Epithelial cell of prostate (primary cell): ENCODE data around the gene TAGLN2.

ENCODE experiments used
- DNase-seq: peaks from one replicate; pipeline ENCODE4 v3.0.0-alpha.2; 2011; ENCODE audit warnings: low read depth, low spot score
- H3K27ac ChIP-seq: fragments of 450-650 bp; 2 replicates; pipeline ENCODE4 v1.5.1; 2017; ENCODE audit warnings: mild to moderate bottlenecking

TAGLN2 gene

DNA sequence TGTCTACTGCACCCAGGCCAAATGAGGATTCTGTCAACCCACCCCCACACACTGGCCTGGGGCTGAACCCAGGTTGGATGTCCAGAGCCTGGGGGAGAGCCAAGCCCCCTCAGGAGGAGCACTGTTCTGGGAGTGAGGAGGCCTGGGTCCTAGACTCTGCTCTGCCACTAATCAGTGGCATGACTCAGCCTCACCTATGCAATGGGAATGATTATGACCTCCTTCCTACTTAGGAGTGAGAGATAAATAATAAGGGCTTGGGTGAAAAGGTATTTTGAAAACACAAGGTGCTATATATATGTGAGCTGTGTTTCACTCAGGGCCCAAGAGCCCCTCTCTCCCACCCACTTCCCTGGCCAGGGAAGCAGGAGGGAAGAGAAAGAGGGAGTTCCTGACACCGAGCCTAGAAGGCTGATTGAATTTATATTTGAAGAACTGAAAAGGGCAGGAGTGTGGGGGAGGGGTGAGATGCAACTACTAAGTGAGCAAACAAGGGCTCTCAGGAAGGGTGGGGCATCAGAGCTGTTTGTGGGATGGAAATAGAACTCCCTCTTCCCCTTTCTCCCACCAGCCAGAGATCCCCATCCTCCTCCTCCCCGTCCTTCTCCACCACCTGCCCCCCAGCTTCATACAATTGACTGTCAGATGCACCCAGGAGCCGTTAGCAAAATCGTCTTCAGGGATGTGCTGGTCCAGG lies 11.9 kb upstream of the TAGLN2 start:
- peak overlapping the region; percentile 48 for H3K27ac ChIP-seq
- DNase-seq, result no peak

DNA sequence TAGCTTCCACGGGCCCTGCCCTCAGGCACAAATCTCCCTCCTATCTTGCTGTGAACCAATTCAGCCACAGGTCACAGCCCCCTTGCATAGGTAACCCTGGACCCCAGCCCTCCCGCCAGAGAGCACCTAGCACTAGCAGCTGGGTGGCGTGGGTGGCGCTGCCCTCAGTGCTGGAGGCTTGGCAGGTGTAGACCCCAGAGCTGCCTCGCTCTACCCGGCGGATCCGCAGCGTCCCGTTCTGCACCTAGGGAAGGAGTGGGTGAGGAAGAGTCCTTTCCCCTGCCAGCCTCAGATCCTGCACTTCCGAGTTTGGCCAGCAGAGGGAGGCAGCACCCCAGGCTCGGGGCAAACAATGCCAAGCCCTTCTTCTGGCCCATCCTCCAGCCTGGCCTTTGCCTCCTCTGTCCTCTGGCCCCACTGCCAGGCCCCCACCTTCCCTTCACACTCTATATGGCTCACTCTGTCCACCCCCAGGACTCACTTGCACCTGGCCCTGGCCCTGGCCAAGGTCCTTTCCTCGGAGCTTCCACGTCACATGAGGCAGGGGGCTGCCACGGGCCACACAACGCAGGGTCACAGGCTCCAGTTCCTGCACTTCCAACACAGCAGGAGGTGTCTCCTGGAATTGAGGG lies 11.1 kb upstream of the TAGLN2 start:
- peak overlapping the region; percentile 48 for H3K27ac ChIP-seq
- DNase-seq, result no peak

DNA sequence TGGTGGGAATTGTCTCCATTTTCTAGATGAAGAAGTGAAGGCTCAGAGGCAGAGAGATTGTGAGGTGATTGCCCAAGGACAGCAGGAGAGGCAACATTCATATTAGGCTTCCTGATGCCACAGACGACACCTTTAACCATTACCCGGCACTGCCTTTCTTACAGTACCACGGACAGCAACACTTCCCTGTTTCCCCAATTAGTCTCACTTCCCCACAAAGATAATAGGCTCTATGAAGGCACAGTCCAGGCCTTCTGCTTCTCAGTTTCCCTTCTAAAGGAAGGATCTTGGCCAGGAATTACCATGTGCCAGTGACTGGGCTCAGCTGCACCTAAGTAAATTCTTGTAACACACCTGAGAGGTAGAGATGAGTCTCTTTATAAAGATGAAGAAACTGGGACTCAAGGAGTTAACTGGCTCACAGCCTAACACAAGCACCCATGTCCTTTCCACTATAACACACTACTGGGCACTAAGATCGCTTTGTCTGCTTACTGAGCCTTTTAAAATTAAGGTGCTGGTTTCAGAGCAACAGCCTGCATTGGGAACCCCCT lies 10.5 kb upstream of the TAGLN2 start:
- no peak for DNase-seq
- no peak overlapping the region for H3K27ac ChIP-seq

DNA sequence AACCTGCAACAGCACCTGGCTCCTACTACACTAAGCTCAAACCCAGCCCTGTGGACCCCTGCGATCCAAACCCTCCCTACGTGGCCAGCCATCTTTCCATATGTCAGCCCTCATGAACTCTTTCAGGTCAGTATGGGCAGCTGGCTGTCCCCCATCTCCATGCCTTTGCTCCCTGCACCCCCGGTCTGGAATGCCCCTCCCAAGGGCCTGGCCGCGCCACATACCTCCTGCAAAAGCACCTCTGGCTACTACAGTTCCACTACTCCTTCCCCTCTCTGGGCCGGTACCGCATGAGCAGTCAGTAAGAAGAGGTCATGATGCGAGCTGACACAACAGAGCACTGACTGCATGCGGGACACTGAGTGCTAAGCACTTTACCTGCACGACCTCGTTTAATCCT lies 10.0 kb upstream of the TAGLN2 start:
- DNase-seq, result no peak

DNA sequence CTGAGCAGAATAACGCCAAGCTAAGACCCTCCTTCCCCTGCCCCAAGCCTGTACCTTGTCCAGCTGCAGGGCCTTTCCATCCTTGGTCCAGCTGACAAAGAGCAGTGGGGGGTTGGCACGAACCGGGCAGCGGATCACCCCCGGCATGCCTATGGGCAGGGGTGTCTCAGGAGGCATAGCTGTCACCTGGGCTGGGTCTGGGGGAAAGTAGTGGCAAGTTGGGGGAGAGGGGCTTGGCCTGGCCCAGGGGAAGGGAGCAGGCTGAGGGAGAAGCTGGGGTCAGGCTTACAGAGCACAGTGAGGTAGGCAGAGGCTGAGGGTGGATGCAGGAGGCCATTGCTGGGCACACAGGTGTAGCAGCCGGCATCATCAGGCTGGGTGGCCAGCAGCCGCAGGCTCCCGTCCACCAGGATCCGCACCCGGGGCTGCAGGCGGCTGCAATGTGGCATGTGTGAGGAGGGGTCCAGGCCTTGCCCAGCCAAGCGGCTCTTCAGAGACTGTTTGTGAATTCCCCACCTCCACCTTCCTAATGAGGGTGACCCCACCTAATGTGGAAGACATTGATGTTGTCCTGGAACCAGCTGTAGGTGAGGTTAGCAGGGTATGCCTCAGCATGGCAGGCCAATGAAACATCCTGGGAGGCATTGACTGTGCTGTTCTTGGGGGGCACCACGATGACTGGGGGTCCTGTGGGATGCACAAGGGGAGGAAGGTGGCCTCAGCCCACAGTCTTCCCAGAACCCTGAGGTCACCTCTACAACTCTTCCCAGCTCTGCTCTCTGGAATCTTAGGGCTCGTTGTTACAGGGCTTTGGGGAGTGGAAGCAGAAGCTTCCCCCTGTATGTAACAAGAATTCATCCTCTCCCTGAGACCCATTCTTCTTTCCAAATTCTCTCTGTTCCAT lies 9.1 kb upstream of the TAGLN2 start:
- H3K27ac ChIP-seq, result no peak overlapping the region
- no peak for DNase-seq

More for the DNA sequence above, 10.0 kb upstream of the TAGLN2 start:
- no peak overlapping the region for H3K27ac ChIP-seq

DNA sequence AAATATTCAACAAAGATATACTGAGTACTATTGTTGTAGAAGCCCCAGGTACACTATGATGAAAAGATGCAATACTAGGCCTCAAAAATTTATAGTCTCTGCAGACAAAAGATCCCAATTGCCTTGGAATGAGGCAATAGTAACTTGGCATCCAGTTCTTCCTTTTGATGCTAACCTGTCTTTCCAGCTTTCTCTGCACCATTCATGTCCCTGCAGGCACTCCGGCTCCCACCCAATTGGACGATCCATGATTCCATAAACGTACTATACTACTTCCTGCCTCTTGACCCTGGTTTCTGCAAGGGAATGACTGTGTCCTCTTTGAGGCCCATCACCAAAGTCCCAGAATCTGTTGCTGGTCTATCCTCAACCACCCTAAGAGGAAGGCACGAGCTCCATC lies 8.0 kb upstream of the TAGLN2 start:
- DNase-seq, result no peak
- peak overlapping the region; percentile 48 for H3K27ac ChIP-seq

DNA sequence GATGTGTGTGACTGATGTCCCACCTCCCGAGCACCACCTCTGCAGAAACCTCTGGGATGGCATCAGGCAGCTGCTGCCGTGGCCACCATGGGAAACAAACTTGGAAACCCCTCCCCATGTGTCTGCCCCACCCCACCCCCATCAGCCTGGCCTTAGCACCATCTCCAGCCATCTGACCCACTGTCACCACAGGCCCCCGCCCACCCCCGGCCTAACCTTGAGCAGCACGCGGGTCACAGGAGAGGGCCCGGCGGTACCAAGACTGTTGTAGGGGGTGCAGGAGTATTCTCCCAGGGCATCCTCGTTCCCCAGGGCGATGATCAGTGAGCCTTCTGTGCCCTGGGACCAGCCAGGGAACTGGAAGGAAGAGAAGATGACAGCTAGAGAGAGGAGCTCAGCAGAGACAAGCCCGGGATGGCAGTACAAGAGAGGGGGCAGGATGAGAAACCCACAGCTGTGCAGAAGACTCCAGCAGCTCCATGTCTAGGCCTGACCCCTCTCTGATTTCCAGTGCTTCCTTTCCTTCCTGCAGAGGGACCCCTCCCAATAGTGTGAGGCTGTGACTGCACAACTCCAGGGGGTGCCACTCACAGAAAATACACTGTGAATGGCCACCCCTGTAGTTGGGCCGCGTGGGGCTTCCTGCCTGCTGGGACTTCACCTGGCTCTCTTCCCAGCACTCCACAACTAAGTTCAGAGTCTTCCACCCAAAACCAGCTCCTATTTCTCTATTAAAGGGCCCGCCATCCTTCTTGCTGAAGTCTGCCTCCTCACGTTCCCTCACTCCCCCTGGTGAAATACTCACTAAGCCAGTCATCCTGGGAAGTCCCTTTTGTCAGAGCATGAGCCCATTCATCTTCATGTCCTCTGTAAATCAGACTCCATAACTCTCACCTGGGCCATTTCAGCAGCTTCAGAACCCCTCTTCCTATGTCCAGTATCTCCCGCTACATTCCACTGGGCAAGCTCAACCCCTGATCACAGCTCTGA lies 7.3 kb upstream of the TAGLN2 start:
- DNase-seq, result no peak
- peak overlapping the region; percentile 48 for H3K27ac ChIP-seq

DNA sequence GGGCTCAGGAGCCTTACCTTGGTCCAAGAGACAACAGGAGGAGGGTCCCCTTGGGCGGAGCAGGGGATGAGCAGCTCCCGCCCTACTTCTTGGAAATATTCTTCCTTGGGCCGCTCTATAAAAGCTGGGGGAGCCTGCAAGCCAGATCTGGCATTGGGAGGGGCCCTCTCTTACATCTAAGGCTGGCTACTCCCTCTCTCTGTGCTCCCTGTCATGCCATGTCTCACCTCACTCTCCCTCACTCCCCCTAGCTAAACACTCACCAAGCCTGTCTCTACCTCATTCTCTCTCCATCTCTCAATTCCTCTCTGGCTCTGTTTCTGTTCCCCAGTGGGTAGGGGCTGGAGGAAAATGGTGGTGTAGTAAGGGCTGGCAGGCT lies 6.5 kb upstream of the TAGLN2 start:
- no peak for DNase-seq
- H3K27ac ChIP-seq, result no peak overlapping the region

DNA sequence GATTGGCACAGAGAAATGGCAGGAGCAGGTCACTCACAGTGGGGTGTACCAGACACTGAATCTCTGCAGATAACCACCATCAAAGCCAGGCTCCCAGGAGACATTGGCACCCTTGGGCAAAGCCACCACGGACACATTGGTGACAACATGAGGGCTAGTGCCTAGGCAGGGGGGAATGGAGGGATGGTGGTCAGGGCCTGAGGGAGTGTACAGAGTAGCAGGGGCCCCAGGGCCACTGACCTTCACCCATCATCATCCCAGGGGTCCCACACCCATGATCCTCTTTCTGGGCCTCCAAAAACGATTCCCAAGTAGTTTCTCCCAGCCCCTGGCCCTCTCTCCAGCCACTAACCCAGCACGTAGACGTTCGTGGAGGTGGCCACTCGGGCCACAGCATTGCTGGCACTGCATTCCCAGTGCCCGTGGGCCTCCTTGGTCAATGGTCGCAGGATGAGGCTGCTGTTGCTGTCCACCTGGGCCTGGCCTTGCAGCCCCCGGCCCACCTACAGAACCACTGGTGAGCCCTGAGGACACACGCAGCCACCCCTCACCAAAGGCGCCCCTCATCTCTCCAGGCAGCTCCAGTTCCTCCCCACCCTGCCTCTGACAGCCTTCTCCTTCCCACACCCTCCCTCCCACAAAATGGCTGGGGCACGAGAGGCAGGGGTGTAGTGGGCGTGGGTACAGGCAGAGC lies 5.9 kb upstream of the TAGLN2 start:
- H3K27ac ChIP-seq, result no peak overlapping the region
- DNase-seq, result no peak

DNA sequence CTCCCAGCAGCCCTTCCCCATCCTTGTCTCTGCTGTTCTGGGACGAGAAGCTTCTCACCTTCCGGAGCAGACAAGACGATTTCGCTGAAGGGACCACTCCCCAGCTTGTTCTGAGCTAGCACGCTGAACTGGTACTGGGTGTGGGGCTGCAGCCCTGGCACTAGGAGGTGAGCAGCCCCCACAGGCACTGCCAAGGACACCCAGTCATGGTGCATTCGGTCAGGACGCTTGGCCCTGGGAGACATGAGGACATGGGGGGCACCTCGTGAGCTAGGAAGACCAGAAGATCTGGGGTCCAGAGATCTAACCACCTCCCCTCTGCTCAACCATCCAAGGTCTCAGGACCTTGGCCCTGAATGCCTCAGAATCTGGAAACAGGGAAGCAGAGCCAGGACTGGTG lies 5.3 kb upstream of the TAGLN2 start:
- no peak for DNase-seq
- no peak overlapping the region for H3K27ac ChIP-seq

DNA sequence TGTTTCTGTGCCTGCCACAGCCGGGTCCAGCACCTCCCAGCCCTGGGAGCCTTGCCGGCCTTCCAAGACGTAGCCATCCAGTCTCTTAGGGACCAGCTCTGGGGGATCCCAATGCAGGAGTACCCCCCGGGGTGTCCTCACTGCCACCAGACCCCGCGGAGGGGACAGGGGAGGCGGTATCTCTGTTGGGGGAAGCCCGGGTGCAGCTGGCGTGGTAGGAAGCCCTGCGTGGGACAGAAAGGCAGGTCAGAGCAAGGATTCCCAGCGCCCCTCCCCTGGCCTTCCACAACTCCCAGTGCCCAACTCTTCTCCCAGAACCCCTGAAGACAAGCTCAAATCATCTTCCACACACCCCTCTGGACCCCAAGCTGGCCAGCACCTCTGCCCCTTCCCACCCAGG lies 4.9 kb upstream of the TAGLN2 start:
- DNase-seq, result no peak
- no peak overlapping the region for H3K27ac ChIP-seq

DNA sequence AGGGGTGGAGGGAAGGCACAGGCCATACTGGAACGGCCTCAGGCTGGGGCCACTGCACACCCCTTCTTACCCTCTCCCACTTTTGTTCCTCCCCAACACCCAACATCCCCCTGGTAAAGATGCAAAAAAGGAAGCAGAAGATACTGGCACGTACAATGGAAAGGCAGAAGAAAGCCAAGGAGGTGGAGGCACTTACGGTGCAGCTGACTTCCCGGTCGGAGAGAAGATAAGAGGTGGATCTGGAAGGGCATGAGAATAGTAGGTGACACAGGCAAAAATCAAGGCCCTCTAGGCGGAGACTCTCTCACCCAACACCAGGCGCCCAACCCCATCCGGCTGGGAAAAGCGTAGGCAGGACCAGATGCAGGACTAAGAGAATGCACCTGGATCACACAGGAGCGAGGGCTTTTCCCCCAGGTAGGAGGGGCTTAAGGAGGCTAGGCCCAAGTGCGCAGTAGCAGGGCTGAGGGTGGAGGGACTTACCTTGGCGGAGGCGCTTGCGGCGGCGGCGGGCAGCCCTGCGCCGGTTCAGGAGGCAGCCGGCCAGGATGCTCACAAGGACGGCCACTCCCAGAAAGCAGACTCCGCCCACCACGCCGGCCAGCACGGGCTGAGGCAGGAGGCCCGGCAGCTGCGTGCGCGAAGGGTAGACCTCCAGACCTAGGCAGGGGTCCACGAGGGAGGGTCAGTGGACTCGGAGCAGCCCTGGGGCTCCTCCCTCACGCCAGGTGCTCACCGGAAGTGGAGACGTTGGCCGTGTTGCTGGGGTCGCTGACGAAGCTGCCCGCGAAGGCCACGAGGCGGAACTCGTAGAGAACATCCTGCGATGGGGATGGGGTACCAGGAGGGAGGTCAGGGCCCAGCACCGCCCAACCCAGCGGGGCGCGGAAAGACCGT lies 4.1 kb upstream of the TAGLN2 start:
- no peak for DNase-seq
- H3K27ac ChIP-seq, result peak overlapping the region; percentile 24

DNA sequence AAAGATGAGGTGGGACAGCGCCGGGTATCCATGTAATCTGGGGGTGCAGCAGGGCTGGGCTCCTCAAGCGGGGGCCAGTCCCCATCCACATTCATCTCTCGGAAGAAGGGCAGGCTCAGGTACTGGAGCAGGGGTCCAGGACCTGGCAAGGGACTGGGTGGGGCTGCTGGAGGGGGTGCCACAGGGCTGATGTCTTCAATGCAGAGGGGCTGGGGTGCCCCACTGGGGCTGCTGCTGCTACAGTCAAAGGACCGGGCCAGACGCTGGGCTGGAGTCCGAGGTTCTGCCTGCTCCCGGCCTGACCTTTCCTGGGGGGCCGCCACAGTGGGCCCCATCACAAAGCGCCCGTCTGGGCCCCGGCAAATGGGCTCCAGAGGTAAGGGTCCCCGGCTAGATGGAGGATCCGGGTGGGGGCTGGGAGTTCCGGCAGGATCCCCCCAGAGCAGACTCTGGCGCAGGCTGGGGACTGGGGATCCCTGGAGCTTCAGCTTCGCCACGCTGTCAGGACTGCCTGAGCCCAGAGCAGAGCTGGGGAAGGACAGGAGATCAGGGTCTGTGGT lies 3.3 kb upstream of the TAGLN2 start:
- H3K27ac ChIP-seq, result peak overlapping the region; percentile 24
- DNase-seq, result no peak

DNA sequence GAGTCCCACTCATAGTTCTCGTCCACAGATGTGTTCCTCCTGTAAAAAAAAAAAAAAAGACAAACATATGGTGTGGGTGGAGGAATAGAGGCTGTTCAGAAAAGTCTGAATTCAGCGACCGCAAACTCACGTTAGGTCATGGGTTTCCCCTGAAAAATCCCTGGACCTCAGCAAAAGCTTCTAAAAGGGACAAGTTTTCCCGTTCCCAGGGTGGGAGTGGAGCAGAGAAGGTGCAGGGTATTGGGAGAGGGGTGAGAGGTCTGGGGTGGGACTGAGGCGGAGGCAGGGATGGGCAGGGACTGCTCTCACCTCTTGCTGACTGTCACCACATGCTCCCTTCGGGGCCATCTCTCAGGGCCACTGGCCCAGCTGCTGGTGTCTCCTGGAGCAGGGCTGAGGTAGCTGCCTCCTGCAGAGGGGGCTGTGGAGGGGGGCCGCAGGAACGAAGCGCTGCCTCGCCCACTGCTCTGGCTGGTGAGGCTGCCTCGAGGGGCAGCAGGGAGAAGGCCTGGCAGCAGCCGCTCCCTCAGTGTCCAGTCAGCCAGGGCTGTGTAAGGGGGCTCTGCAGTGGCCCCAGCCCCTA lies 2.6 kb upstream of the TAGLN2 start:
- DNase-seq, result no peak
- H3K27ac ChIP-seq, result no peak overlapping the region

DNA sequence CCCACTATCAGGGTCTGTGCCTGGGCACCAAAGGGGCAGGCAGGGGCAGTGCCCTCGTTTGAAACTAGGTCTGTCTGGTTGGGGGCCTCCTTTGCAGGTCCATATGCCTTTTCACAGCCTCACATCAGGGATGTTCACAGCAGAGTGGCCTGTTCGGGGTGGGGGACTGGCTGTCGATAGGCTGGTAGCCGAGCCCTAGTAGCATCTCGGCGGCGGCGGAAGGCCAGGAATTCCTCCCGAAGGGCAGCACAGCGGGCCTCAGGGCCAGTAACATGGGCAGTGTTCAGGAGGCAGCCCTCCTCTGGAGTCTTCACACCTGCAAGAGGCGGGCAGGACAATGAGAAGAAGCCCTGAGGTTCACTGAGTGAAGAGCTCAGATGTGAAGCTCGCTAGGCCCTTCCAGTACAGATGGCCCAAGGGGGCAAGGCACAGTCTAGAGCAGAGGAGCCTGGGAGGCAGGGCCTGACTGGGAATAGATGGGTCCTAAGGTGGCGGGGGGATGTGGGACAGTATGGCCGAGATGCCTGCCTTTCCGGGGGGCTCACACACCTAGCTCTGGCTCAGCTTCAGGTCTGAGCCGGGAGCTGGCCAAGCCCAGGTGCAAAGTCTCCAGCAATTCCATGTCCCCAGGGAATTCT lies 2.0 kb upstream of the TAGLN2 start:
- peak overlapping the region; percentile 99 for H3K27ac ChIP-seq
- DNase-seq, result no peak

DNA sequence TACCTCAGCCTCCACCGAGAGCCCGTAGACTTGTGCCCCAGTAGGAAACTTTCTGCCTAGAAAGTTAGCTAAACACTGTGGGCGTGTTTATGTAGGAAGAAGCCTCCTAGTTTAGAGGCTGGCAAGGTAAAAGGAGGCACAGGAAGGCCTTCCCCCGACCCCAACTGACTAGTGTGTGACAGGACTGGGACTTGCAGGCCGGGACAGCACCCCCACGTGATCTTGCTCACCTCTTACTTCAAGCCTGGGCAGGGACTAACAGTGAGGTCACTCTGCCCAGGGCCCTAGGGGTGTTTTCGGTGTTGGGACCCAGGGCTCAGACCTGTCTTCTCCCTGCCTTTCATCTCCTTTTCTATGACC lies 392 bp upstream of the TAGLN2 start:
- peak overlapping the region; percentile 99 for H3K27ac ChIP-seq
- DNase-seq, result peak; percentile 77
